Endothelial cell (in vitro differentiated cells): Measurements from ENCODE around the gene SLF2. TPM values are rescaled to one million over a fixed set of nuclear protein-coding genes. Genes with fewer than 3 reads are reported as not detected.

Source experiments
- DNase-seq: peaks from one replicate; pipeline ENCODE4 v3.0.0; 2021; ENCODE audit warnings: low spot score
- H3K27ac Mint-ChIP-seq: one replicate; pipeline ENCODE4 v1.8.0; 2021; ENCODE audit warnings: mixed read lengths, inconsistent platforms; ENCODE audit not compliant: unreplicated experiment
- H3K27me3 Mint-ChIP-seq: one replicate; pipeline ENCODE4 v1.8.0; 2021; ENCODE audit warnings: mild to moderate bottlenecking, moderate library complexity, mixed read lengths, inconsistent platforms; ENCODE audit not compliant: unreplicated experiment
- H3K36me3 Mint-ChIP-seq: one replicate; pipeline ENCODE4 v1.8.0; 2021; ENCODE audit warnings: mild to moderate bottlenecking, low read depth, mixed read lengths, inconsistent platforms; ENCODE audit not compliant: unreplicated experiment
- H3K4me1 Mint-ChIP-seq: one replicate; pipeline ENCODE4 v1.8.0; 2021; ENCODE audit warnings: mild to moderate bottlenecking, mixed read lengths, inconsistent platforms; ENCODE audit not compliant: unreplicated experiment
- H3K4me3 Mint-ChIP-seq: one replicate; pipeline ENCODE4 v1.8.0; 2021; ENCODE audit warnings: mild to moderate bottlenecking, mixed read lengths, inconsistent platforms; ENCODE audit not compliant: unreplicated experiment
- H3K9me3 Mint-ChIP-seq: one replicate; pipeline ENCODE4 v1.8.0; 2021; ENCODE audit warnings: mixed read lengths, inconsistent platforms; ENCODE audit not compliant: unreplicated experiment
- CTCF ChIP-seq: fragments of 200-600 bp; sonication (generic); IDR thresholded peaks from one replicate; pipeline ENCODE4 v1.5.0; 2021; ENCODE audit warnings: antibody characterized with exemption; ENCODE audit not compliant: unreplicated experiment
- long read RNA-seq: library from polyadenylated mRNA; unstranded; transcript quantifications from one replicate; pipeline ENCODE4 v2.0.0, GENCODE V29; 2020; ENCODE audit not compliant: unreplicated experiment
- total RNA-seq: library from RNA; stranded (reverse); fragmentation: NEBNext Ultra II Directional; extraction: Animal tissue kit (Norgen Biotek cat#: 25700); gene quantifications from one replicate; pipeline ENCODE4 v1.2.1, GENCODE V29; 2021; ENCODE audit not compliant: unreplicated experiment

Gene SLF2
- total RNA-seq, result 31.2 TPM
- long read RNA-seq, partial matches to known transcripts, result 4 of 7 reads
- long read RNA-seq, other reads (novel, unspliced or antisense), result 1 of 7 reads

GRCh38 chr10:100912605-100913469, at the start of gene SLF2:
TSS of gene SLF2 (plus strand) at chr10:100912963. CDS start at chr10:100913111, 148 bp downstream.
- Mint-ChIP-seq H3K9me3 (no peaks in the 10 kb centered on the region), H3K36me3 (peaks cover 5% of the 10 kb centered on the region), H3K4me3 (peak within 1 kb of the TSS; percentile 98), H3K4me1 (peaks cover 46% of the 10 kb centered on the region), H3K27ac (peak within 1 kb of the TSS; percentile 65), H3K27me3 (peaks cover 3% of the 10 kb centered on the region)
- DNase-seq, result peak; percentile 95
- TF ChIP-seq CTCF, result no peak

- Mint-ChIP-seq H3K4me1 (peaks cover 21% of the 10 kb centered on the region), H3K27me3 (peaks cover 13% of the 10 kb centered on the region), H3K9me3 (no peaks in the 10 kb centered on the region), H3K4me3 (no peak overlapping the region), H3K36me3 (no peaks in the 10 kb centered on the region), H3K27ac (no peak overlapping the region)
- TF ChIP-seq CTCF, result no peak
- DNase-seq, result no peak
Observed at GRCh38 chr10:100863433-100863832, 49.3 kb upstream of the SLF2 start.

GRCh38 chr10:100864036-100864885, 48.5 kb upstream of the SLF2 start:
- peaks cover 13% of the 10 kb centered on the region for H3K27me3 Mint-ChIP-seq
- peak overlapping the region; percentile 32 for H3K27ac Mint-ChIP-seq
- H3K9me3 Mint-ChIP-seq, result no peaks in the 10 kb centered on the region
- no peak for DNase-seq
- no peak overlapping the region for H3K4me3 Mint-ChIP-seq
- no peak for TF ChIP-seq CTCF
- no peaks in the 10 kb centered on the region for H3K36me3 Mint-ChIP-seq
- peaks cover 21% of the 10 kb centered on the region for H3K4me1 Mint-ChIP-seq

- peaks cover 13% of the 10 kb centered on the region for H3K27me3 Mint-ChIP-seq
- no peak overlapping the region for H3K4me3 Mint-ChIP-seq
- peaks cover 21% of the 10 kb centered on the region for H3K4me1 Mint-ChIP-seq
- TF ChIP-seq CTCF, result no peak
- H3K27ac Mint-ChIP-seq, result no peak overlapping the region
- DNase-seq, result no peak
- no peaks in the 10 kb centered on the region for H3K9me3 Mint-ChIP-seq
- no peaks in the 10 kb centered on the region for H3K36me3 Mint-ChIP-seq
Observed at GRCh38 chr10:100864978-100865377, 47.8 kb upstream of the SLF2 start.
